HepG2 (cell line): Measurements from ENCODE around the gene GRAMD4. TPM values are rescaled to one million over a fixed set of nuclear protein-coding genes. Genes with fewer than 3 reads are reported as not detected.

Experiments used
- ATAC-seq: fragments of 200-7000 bp; cut with Tn5 transposase; 3 replicates; pipeline ENCODE4 v1.9.1; 2020; ENCODE audit warnings: mild to moderate bottlenecking, moderate library complexity
- BruUV-seq: library from RNA; stranded (reverse); fragments of 400-500 nt; replicated peaks from 2 replicates; lab custom pipeline; 2021; lab: Mats Ljungman, UMichigan
- CTCF ChIA-PET: fragments of 300-600 bp; formaldehyde crosslinking; extraction: SDS; loops from one replicate; lab custom pipeline; 2021; ENCODE audit warnings: low total read pairs, inconsistent platforms, low intra/inter-chr PET ratio; lab: Yijun Ruan, JAX
- POLR2A ChIA-PET: fragments of 350-600 bp; sonication (Branson Sonifier 250); formaldehyde crosslinking; loops from one replicate; lab custom pipeline; 2020; ENCODE audit warnings: antibody characterized with exemption, inconsistent platforms; lab: Yijun Ruan, JAX
- DNase-seq: peaks from one replicate; pipeline ENCODE4 v3.0.0-alpha.2; 2015; ENCODE audit warnings: low spot score
- FAIRE-seq: peaks from 3 replicates; lab custom pipeline; 2011; peaks lifted over from hg19 to GRCh38; lab: Jason Lieb, UNC
- H2AFZ ChIP-seq: one replicate; pipeline ENCODE4 v1.6.1; 2011; ENCODE audit warnings: low read length, inconsistent platforms
- H3K27ac ChIP-seq: fragments of 300-600 bp; 3 replicates; pipeline ENCODE4 v1.8.0; 2011; ENCODE audit warnings: mixed run types, mild to moderate bottlenecking, mixed read lengths, low read length, inconsistent platforms; ENCODE audit not compliant: insufficient read depth; ENCODE audit errors: extremely low read length
- H3K27me3 ChIP-seq, 2 experiments: fragments of 200-600 bp in 1 of 2; 2 replicates in 1 of 2; 3 replicates in 1 of 2; pipeline versions ENCODE4 v1.6.0 to v1.8.0; 2011; ENCODE audit warnings: low read length in 2 of 2, mild to moderate bottlenecking in 2 of 2, moderate library complexity in 2 of 2, inconsistent platforms in 1 of 2; ENCODE audit not compliant: insufficient read depth in 2 of 2, control insufficient read depth in 1 of 2
- H3K36me3 ChIP-seq, 2 experiments: fragments of 200-600 bp in 1 of 2; replicated peaks in 1 of 2; 2 replicates in 1 of 2; 3 replicates in 1 of 2; pipeline versions ENCODE4 v1.5.1 to v1.8.0; 2011; ENCODE audit warnings: low read length in 2 of 2, inconsistent platforms in 1 of 2; ENCODE audit not compliant: insufficient read depth in 2 of 2, control insufficient read depth in 1 of 2
- H3K4me1 ChIP-seq: 2 replicates; pipeline ENCODE4 v1.5.1; 2012; ENCODE audit warnings: low read length, inconsistent platforms; ENCODE audit not compliant: insufficient read depth
- H3K4me2 ChIP-seq: 2 replicates; pipeline ENCODE4 v1.6.0; 2011; ENCODE audit warnings: low read depth, low read length, inconsistent platforms
- H3K4me3 ChIP-seq, 3 experiments: fragments of 200-600 bp in 1 of 3; sonication (generic), shearing (Covaris generic) in 1 of 3; replicated peaks in 1 of 3; 2 replicates each; pipeline ENCODE4 v1.5.1; 2011 to 2016; ENCODE audit warnings: low read length in 3 of 3, inconsistent platforms in 2 of 3, low read depth in 2 of 3, mild to moderate bottlenecking in 2 of 3, control low read depth in 1 of 3, mixed read lengths in 1 of 3; ENCODE audit not compliant: insufficient read depth in 1 of 3
- H3K79me2 ChIP-seq: one replicate; pipeline ENCODE4 v1.6.1; 2011; ENCODE audit warnings: low read length, inconsistent platforms; ENCODE audit not compliant: insufficient read depth
- H3K9ac ChIP-seq: 2 replicates; pipeline ENCODE4 v1.6.0; 2011; ENCODE audit warnings: mild to moderate bottlenecking, low read depth, low read length, inconsistent platforms; ENCODE audit not compliant: insufficient read depth
- H3K9me3 ChIP-seq: 2 replicates; pipeline ENCODE4 v1.5.1; 2012; ENCODE audit warnings: mild to moderate bottlenecking, low read length
- H4K20me1 ChIP-seq: 2 replicates; pipeline ENCODE4 v1.6.0; 2011; ENCODE audit warnings: inconsistent platforms, mild to moderate bottlenecking, low read length, moderate library complexity; ENCODE audit not compliant: insufficient read depth
- FOSL1 ChIP-seq: sonication (generic); formaldehyde crosslinking; IDR thresholded peaks from 2 replicates; pipeline ENCODE4 v1.9.0; 2021; ENCODE audit warnings: missing genetic modification reagents, borderline replicate concordance
- HBP1 ChIP-seq: IDR thresholded peaks from 2 replicates; pipeline ENCODE4 v1.6.1; 2016; ENCODE audit warnings: low read depth, control low read depth
- KLF11 ChIP-seq: IDR thresholded peaks from 2 replicates; pipeline ENCODE4 v1.6.1; 2016; ENCODE audit warnings: missing compliant biosample characterization
- MAZ ChIP-seq, 2 experiments: sonication (generic) in 1 of 2; formaldehyde crosslinking in 1 of 2; IDR thresholded peaks; 2 replicates each; pipeline versions ENCODE4 v1.5.0 to v1.6.1; 2012 to 2020; ENCODE audit warnings: low read depth in 2 of 2, mild to moderate bottlenecking in 2 of 2, borderline replicate concordance in 1 of 2, improper control_type of control experiment in 1 of 2, low read length in 1 of 2, missing genetic modification reagents in 1 of 2, moderate library complexity in 1 of 2
- PCBP1 ChIP-seq: fragments of 200-400 bp; formaldehyde crosslinking; IDR thresholded peaks from 2 replicates; pipeline ENCODE4 v1.6.1; 2017; ENCODE audit warnings: mild to moderate bottlenecking, low read depth, low read length, borderline replicate concordance
- SNRNP70 ChIP-seq: fragments of 200-400 bp; formaldehyde crosslinking; IDR thresholded peaks from 2 replicates; pipeline ENCODE4 v1.6.1; 2017; ENCODE audit warnings: mild to moderate bottlenecking, low read depth, low read length, moderate library complexity
- TEAD2 ChIP-seq: sonication (generic); formaldehyde crosslinking; IDR thresholded peaks from 2 replicates; pipeline ENCODE4 v1.9.0; 2021; ENCODE audit warnings: missing genetic modification reagents
- ZBTB46 ChIP-seq: sonication (generic); formaldehyde crosslinking; IDR thresholded peaks from 2 replicates; pipeline ENCODE4 v1.4.0; 2020; ENCODE audit warnings: mild to moderate bottlenecking, missing genetic modification reagents, borderline replicate concordance
- ZNF17 ChIP-seq: sonication (generic); formaldehyde crosslinking; IDR thresholded peaks from 2 replicates; pipeline ENCODE4 v1.5.0; 2020; ENCODE audit warnings: mild to moderate bottlenecking, missing genetic modification reagents
- ZNF414 ChIP-seq: sonication (generic); formaldehyde crosslinking; IDR thresholded peaks from 2 replicates; pipeline ENCODE4 v1.5.0; 2020; ENCODE audit warnings: missing genetic modification reagents
- ZNF670 ChIP-seq: sonication (generic); formaldehyde crosslinking; IDR thresholded peaks from 2 replicates; pipeline ENCODE4 v1.8.0; 2022; ENCODE audit warnings: mild to moderate bottlenecking, missing genetic modification reagents, borderline replicate concordance
- ZNF674 ChIP-seq: sonication (generic); formaldehyde crosslinking; IDR thresholded peaks from 2 replicates; pipeline ENCODE4 v1.5.0; 2020; ENCODE audit warnings: low read depth, mild to moderate bottlenecking, missing genetic modification reagents
- ZNF746 ChIP-seq: sonication (generic); formaldehyde crosslinking; IDR thresholded peaks from 2 replicates; pipeline ENCODE4 v1.8.0; 2022; ENCODE audit warnings: mild to moderate bottlenecking, missing genetic modification reagents
- ZNF878 ChIP-seq: sonication (generic); formaldehyde crosslinking; IDR thresholded peaks from 2 replicates; pipeline ENCODE4 v1.8.1; 2023; ENCODE audit warnings: mild to moderate bottlenecking, missing genetic modification reagents, moderate library complexity
- ZSCAN20 ChIP-seq: sonication (generic); formaldehyde crosslinking; IDR thresholded peaks from 2 replicates; pipeline ENCODE4 v1.4.0; 2020; ENCODE audit warnings: missing genetic modification reagents, mild to moderate bottlenecking, borderline replicate concordance
- ZSCAN30 ChIP-seq: sonication (generic); formaldehyde crosslinking; IDR thresholded peaks from 2 replicates; pipeline ENCODE4 v1.5.0; 2020; ENCODE audit warnings: mild to moderate bottlenecking, missing genetic modification reagents
- WGBS: methylation state at CpG from one replicate; pipeline ENCODE4 v1.1.6; 2017; ENCODE audit warnings: low lambda C conversion rate; 5-methylcytosine and 5-hydroxymethylcytosine counted together
- in situ Hi-C: cut with HindIII; loops from 2 replicates; pipeline ENCODE4 v1.10.0; 2017; ENCODE audit warnings: low pct_unique_long_range_greater_than_20kb; ENCODE audit not compliant: extremely low pct_ligation_motif_present
- intact Hi-C: fragments of 100-400 bp; cut with micrococcal nuclease; formaldehyde crosslinking; loops from one replicate; pipeline ENCODE4 v1.10.0; 2022; ENCODE audit not compliant: unreplicated experiment
- polyA plus RNA-seq, 8 experiments: library from polyadenylated mRNA; depleted of rRNA in 3 of 8; stranded (reverse) in 7 of 8; unstranded in 1 of 8; fragments of >200 nt; fragmentation: Illumina TruSeq in 4 of 8; extraction: Trizol in 4 of 8; gene quantifications; 2 replicates each; pipeline versions ENCODE4 v1.2.1 to v1.2.3, GENCODE V29; 2011 to 2016; ENCODE audit warnings: low read depth in 4 of 8, missing spikeins in 1 of 8, mixed read lengths in 1 of 8; ENCODE audit not compliant: insufficient read depth in 1 of 8
- total RNA-seq, 5 experiments: library from RNA; depleted of rRNA; stranded (reverse); fragments of >200 nt; fragmentation: Illumina TruSeq; extraction: Trizol; gene quantifications; 2 replicates each; pipeline ENCODE4 v1.2.3, GENCODE V29; 2016; ENCODE audit warnings: low read depth in 1 of 5
- TF ChIP-seq, protein P1 (sequence below): sonication (generic); formaldehyde crosslinking; IDR thresholded peaks from 2 replicates; pipeline ENCODE4 v1.4.0; 2020; ENCODE audit warnings: missing genetic modification reagents
- TF ChIP-seq, protein P2 (sequence below): sonication (generic); formaldehyde crosslinking; IDR thresholded peaks from 2 replicates; pipeline ENCODE4 v1.9.0; 2022; ENCODE audit warnings: low read depth, missing genetic modification reagents

GRAMD4 gene
- total and polyA plus RNA-seq, 2 of the 13 experiments (the other 11 are each of a cell fraction or from before 2014, with no cell fraction given) = 15.2 to 15.7 TPM

- Histone ChIP-seq H3K27ac (no peak overlapping the region), H3K9me3 (no peaks in the 10 kb centered on the region), H3K4me2 (no peak overlapping the region), H2AFZ (no peak overlapping the region), H4K20me1 (0 out of 2 replicates have a peak, but pooled peaks cover 3% of the 10 kb centered on the region), H3K27me3 (no peaks in the 10 kb centered on the region), H3K79me2 (no peaks in the 10 kb centered on the region), H3K9ac (no peak overlapping the region), H3K36me3 (peaks cover 15 to 70% of the 10 kb centered on the region in 2 experiments; a peak in 4 of 5 replicates), H3K4me1 (no peaks in the 10 kb centered on the region), H3K4me3 (no peak overlapping the region)
- WGBS = 98% methylated on average over 20 of the region's 20 CpGs
- no peak for ATAC-seq
- in situ Hi-C loops = no loop called here
- BruUV-seq = no TSS peak
- ChIA-PET POLR2A (no interaction called here), CTCF (no interaction called here)
- FAIRE-seq = no peak
- intact Hi-C loops = no loop called here
- no peak for DNase-seq
- no peak for TF ChIP-seq PCBP1
- TF ChIP-seq ZNF878 (CRISPR knock-in tag) = no peak
- no peak for TF ChIP-seq FOSL1 (CRISPR knock-in tag)
- no peak for TF ChIP-seq ZBTB46 (CRISPR knock-in tag)
- no peak for TF ChIP-seq MAZ (IDR thresholded peaks at IDR 0.05; ENCODE audit: borderline replicate concordance, low read depth, low read length)
- TF ChIP-seq MAZ (CRISPR knock-in tag; IDR thresholded peaks at IDR 0.05; ENCODE audit: low read depth) = no peak
- no peak for TF ChIP-seq ZNF674 (CRISPR knock-in tag)
- TF ChIP-seq ZSCAN30 (CRISPR knock-in tag) = no peak
- no peak for TF ChIP-seq ZNF414 (CRISPR knock-in tag)
- TF ChIP-seq, protein P1, sequence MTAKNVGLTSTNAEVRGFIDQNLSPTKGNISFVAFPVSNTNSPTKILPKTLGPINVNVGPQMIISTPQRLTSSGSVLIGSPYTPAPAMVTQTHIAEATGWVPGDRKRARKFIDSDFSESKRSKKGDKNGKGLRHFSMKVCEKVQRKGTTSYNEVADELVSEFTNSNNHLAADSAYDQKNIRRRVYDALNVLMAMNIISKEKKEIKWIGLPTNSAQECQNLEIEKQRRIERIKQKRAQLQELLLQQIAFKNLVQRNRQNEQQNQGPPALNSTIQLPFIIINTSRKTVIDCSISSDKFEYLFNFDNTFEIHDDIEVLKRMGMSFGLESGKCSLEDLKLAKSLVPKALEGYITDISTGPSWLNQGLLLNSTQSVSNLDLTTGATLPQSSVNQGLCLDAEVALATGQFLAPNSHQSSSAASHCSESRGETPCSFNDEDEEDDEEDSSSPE (CRISPR knock-in tag) = no peak
- TF ChIP-seq, protein P2, sequence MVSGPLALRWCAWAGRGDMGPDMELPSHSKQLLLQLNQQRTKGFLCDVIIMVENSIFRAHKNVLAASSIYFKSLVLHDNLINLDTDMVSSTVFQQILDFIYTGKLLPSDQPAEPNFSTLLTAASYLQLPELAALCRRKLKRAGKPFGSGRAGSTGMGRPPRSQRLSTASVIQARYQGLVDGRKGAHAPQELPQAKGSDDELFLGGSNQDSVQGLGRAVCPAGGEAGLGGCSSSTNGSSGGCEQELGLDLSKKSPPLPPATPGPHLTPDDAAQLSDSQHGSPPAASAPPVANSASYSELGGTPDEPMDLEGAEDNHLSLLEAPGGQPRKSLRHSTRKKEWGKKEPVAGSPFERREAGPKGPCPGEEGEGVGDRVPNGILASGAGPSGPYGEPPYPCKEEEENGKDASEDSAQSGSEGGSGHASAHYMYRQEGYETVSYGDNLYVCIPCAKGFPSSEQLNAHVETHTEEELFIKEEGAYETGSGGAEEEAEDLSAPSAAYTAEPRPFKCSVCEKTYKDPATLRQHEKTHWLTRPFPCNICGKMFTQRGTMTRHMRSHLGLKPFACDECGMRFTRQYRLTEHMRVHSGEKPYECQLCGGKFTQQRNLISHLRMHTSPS (CRISPR knock-in tag) = no peak
- TF ChIP-seq TEAD2 (CRISPR knock-in tag) = no peak
- no peak for TF ChIP-seq HBP1
- TF ChIP-seq KLF11 (CRISPR knock-in tag) = no peak
- no peak for TF ChIP-seq ZNF746
- no peak for TF ChIP-seq ZNF670
- TF ChIP-seq ZSCAN20 (CRISPR knock-in tag) = no peak
- no peak for TF ChIP-seq SNRNP70
- TF ChIP-seq ZNF17 = no peak
Measured at GRCh38 chr22:46690146-46690545, 70.0 kb downstream of the GRAMD4 start.
